Ectodermal cell (in vitro differentiated cells): ENCODE data around the gene HIVEP2.

Source experiments
- H3K27ac ChIP-seq: 2 replicates; pipeline ENCODE4 v1.7.0; 2013; ENCODE audit warnings: mild to moderate bottlenecking, low read depth, low read length; ENCODE audit not compliant: insufficient read depth, poor library complexity, severe bottlenecking
- H3K27me3 ChIP-seq: 2 replicates; pipeline ENCODE4 v1.7.0; 2013; ENCODE audit warnings: mild to moderate bottlenecking, low read length; ENCODE audit not compliant: insufficient read depth, control insufficient read depth, poor library complexity, severe bottlenecking
- H3K36me3 ChIP-seq: one replicate; pipeline ENCODE4 v1.7.0; 2013; ENCODE audit warnings: low read length; ENCODE audit not compliant: control insufficient read depth, insufficient read depth
- H3K4me1 ChIP-seq: one replicate; pipeline ENCODE4 v1.7.0; 2013; ENCODE audit warnings: low read length; ENCODE audit not compliant: control insufficient read depth, insufficient read depth
- H3K4me3 ChIP-seq: 2 replicates; pipeline ENCODE4 v1.7.0; 2013; ENCODE audit warnings: low read depth, low read length, control low read depth; ENCODE audit not compliant: insufficient read depth
- H3K9me3 ChIP-seq: 2 replicates; pipeline ENCODE4 v1.7.0; 2013; ENCODE audit warnings: mild to moderate bottlenecking, low read length, moderate library complexity; ENCODE audit not compliant: control insufficient read depth
- WGBS, 2 experiments: methylation state at CpG; one replicate each; pipeline ENCODE4 v1.1.7; 2013; ENCODE audit warnings: missing lambda C conversion rate in 2 of 2; 5-methylcytosine and 5-hydroxymethylcytosine counted together

HIVEP2 gene

DNA sequence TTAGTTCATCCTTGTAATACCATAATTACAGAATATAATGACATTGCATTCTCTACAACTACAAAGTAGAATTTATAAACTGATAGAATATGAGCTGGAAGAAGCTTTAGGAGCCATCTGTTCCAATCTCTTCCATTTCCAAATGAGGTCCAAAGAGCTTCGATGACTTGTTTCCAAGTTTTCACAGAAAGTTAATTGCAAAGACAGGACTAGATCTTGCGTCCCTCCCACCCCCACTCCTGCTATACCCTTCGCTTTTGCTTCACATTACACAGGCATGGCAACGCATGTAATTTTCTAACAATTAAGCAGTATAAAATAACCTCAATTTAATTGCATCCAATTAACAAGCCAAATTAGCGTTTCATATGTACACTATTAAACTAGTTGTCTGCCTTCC, 7.0 kb downstream of the HIVEP2 start:
- no peaks in the 10 kb centered on the region for H3K36me3 ChIP-seq
- no peaks in the 10 kb centered on the region for H3K9me3 ChIP-seq
- H3K4me3 ChIP-seq, result no peak overlapping the region
- H3K4me1 ChIP-seq, result no peaks in the 10 kb centered on the region
- no peak overlapping the region for H3K27ac ChIP-seq
- 95 to 96% methylated on average over 5 of the region's 5 CpGs for WGBS, 2 experiments
- H3K27me3 ChIP-seq, result no peaks in the 10 kb centered on the region

DNA sequence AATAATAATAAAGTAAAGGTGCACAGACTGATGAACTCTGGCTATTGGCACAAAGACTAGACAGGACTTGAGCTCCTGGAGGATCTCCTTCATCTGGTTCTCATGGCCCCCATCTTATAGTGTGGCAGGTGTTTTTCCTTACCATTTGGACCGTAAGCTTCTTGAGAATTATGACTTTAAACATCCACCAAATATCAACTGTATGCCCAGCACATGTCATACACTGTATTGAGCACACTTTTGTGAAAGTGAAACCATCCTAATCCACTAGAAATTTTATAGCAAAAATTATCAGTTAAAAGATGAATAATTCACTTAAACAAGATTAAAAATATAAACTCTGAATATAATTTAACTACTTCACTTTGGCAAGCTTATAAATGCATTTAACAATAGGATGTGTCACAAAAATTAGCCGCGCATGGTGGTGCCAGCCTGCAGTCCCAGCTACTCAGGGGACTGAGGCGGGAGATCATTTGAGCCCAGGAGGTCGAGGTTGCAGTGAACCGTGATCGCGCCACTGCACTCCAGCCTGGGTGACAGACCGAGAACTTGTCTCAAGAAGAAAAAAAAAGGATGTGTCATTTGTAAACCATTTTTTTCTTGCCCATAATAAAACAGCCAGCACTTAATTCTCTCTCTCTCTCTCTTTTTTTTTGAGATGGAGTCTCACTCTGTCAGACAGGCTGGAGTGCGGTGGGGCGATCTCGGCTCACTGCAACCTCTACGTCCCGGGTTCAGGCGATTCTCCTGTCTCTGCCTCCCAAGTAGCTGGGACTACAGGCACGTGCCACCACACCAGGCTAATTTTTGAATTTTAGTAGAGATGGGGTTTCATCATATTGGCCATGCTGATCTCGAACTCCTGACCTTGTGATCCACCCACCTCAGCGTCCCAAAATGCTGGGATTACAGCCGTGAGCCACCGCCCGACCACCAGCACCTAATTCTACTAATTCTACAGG, 9.1 kb downstream of the HIVEP2 start:
- Histone ChIP-seq H3K27ac (no peak overlapping the region), H3K9me3 (no peaks in the 10 kb centered on the region), H3K4me3 (no peak overlapping the region), H3K27me3 (no peaks in the 10 kb centered on the region), H3K4me1 (no peaks in the 10 kb centered on the region), H3K36me3 (no peaks in the 10 kb centered on the region)
- WGBS, 2 experiments, result 95% methylated on average over 20 to 21 of the region's 21 CpGs

DNA sequence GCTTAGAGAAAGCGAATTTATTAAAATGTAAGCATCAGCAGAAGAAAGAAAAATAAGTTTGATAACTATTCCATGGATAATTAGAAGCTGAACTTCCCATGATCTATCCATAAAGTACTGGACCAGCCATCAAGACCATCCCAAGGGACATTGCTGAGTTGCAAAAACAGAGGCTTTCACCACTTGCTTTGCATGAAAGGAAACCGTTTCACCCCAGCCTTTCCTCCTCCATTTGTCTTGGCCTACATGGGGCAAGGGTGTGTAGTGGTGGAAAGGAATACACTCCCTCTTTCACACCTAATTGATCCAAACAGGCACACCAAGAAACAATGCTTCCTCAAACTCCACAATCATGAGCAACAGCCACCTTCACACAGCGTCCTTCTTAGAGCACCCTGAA, 10.4 kb downstream of the HIVEP2 start:
- Histone ChIP-seq H3K4me3 (no peak overlapping the region), H3K36me3 (no peaks in the 10 kb centered on the region), H3K27ac (no peak overlapping the region), H3K9me3 (no peaks in the 10 kb centered on the region), H3K27me3 (no peaks in the 10 kb centered on the region), H3K4me1 (no peaks in the 10 kb centered on the region)
- 88 to 90% methylated on average over 1 to 3 of the region's 3 CpGs for WGBS, 2 experiments

DNA sequence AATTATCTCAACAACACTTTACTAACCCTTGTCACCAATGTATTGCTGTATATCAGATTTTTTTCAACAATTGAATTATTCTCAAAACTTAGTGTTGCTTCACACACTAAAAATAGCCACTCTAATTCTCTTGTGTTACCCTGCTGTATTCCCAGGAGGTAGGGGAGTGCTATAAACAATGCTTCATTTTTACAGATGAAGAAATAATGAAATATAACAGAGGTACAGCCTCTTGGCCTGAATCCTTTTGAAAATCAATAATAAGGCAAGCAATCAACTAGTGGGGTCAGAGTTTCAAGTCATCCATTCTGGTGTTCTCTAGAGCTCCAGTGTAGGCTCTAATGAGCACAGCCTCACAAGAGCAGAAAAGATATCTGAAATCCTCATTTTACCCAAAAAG, 10.9 kb downstream of the HIVEP2 start:
- no peak overlapping the region for H3K4me3 ChIP-seq
- H3K27me3 ChIP-seq, result peaks cover under 1% of the 10 kb centered on the region
- H3K36me3 ChIP-seq, result no peaks in the 10 kb centered on the region
- no peaks in the 10 kb centered on the region for H3K4me1 ChIP-seq
- no peak overlapping the region for H3K27ac ChIP-seq
- H3K9me3 ChIP-seq, result no peaks in the 10 kb centered on the region

DNA sequence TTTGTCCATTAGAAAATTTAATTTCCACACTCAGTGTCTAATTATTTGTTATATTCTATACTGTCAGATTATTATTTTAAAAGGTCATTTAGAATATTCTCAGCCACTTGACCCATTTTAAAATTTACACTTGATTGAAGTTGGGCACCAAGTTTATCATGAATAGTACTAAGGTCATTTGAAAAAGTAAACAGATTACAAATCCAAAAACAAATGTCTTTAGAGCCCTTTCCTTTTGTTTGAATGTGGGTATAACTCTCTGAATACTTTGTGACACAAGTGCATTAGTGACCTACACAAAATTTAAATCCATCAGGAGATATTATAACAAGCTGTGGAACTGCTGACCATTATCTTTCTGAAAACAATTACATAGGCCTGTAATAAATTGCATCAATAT, 11.3 kb downstream of the HIVEP2 start:
- Histone ChIP-seq H3K4me1 (no peaks in the 10 kb centered on the region), H3K36me3 (no peaks in the 10 kb centered on the region), H3K9me3 (no peaks in the 10 kb centered on the region), H3K4me3 (no peak overlapping the region), H3K27me3 (peaks cover 4% of the 10 kb centered on the region), H3K27ac (no peak overlapping the region)

DNA sequence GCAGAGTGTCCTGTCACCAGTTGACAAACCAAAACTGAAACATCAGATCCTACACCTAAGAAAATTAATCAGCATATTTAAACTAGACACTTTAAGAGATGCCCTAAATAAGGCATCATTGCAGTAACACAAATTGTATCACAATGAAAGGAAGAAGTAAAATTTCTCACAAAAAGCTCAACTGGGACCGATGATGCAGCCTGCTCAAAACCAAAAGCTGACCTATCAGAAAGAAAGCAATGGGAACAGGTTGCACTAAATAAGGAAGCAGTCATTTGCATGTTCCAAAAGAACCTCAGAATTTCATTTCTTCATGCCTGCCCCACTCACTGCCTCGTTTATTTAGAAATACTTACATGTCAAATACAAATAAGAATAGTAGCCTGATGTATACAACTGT, 12.1 kb downstream of the HIVEP2 start:
- Histone ChIP-seq H3K27me3 (peaks cover 12% of the 10 kb centered on the region), H3K9me3 (no peaks in the 10 kb centered on the region), H3K27ac (no peak overlapping the region), H3K4me1 (no peaks in the 10 kb centered on the region), H3K36me3 (no peaks in the 10 kb centered on the region), H3K4me3 (no peak overlapping the region)
- WGBS, 2 experiments, result 87 to 94% methylated on average over 1 to 2 of the region's 2 CpGs

DNA sequence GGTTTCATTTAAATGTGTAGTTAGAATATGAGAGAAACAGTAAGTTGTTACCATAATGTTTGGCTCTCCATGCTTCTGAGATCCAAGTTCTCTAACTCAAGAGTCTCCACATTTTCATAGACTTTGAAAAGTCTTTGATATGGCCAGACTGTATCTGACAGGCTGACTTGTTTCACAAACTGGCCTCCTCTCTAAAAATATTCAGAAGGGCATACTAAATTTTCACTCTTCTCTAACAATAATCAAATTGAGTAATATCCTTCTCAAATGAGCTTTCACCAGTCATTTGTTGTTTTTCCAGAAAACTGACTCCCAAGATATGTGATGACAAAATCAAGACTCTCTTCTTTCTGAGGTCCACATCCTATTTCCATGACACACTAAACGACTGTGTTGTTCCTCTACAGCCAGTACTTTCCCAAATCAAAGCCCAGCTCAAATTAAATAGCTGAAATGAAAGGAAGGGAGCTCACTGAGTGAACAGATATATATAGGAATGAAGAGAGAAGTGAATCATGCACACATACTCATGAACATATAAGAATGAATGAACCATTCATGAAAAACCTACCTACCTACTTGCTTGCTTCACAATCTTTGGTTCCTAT, 15.1 kb downstream of the HIVEP2 start:
- H3K9me3 ChIP-seq, result no peaks in the 10 kb centered on the region
- H3K27ac ChIP-seq, result no peak overlapping the region
- H3K4me1 ChIP-seq, result peaks cover 3% of the 10 kb centered on the region
- no peak overlapping the region for H3K4me3 ChIP-seq
- 88% methylated on average over 1 of the region's 1 CpG; no CpG with 5 or more reads in 1 of the 2 experiments for WGBS, 2 experiments
- peaks cover 33% of the 10 kb centered on the region for H3K27me3 ChIP-seq
- no peaks in the 10 kb centered on the region for H3K36me3 ChIP-seq

DNA sequence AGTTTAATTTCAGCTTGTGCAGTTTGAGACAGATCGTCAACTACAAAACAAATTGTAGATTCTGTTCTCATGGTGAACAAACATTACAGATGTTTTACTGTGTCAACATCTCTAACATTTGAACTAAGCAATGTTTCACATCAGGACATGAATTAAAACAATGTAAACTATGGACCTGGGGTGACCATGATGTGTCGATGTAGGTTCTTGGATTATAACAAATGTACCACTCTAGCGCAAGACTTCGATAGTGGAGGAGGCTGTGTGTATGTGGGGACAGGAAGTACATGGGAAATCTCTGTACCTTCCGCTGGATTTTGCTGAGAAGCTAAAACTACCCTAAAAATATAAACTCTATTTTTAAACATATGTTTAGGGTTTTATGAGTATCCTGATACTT, 17.1 kb downstream of the HIVEP2 start:
- Histone ChIP-seq H3K9me3 (no peaks in the 10 kb centered on the region), H3K27me3 (peaks cover 33% of the 10 kb centered on the region), H3K27ac (no peak overlapping the region), H3K4me3 (no peak overlapping the region), H3K36me3 (no peaks in the 10 kb centered on the region), H3K4me1 (peaks cover 3% of the 10 kb centered on the region)
- 91 to 93% methylated on average over 4 of the region's 5 CpGs for WGBS, 2 experiments

DNA sequence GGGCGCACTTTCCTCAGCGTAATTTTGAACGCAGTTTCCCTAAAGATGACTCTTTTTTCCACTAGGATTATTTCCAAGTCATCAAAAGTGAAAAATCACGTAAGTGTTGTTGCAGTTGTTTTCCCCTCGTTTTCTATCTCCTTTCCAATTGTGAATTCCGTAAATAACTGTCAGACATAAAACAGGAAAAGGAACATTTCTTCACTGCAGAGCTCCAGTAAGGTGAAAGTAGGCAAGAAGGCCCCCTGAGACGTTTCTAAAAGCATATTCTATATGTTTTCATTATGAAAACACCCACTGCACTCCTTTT, 17.8 kb downstream of the HIVEP2 start:
- WGBS, 2 experiments, result 5 to 8% methylated on average over 7 of the region's 7 CpGs
- no peak overlapping the region for H3K27ac ChIP-seq
- H3K9me3 ChIP-seq, result no peaks in the 10 kb centered on the region
- peak overlapping the region; percentile 57 for H3K4me3 ChIP-seq
- no peaks in the 10 kb centered on the region for H3K36me3 ChIP-seq
- H3K27me3 ChIP-seq, result peaks cover 33% of the 10 kb centered on the region
- peaks cover 3% of the 10 kb centered on the region for H3K4me1 ChIP-seq

DNA sequence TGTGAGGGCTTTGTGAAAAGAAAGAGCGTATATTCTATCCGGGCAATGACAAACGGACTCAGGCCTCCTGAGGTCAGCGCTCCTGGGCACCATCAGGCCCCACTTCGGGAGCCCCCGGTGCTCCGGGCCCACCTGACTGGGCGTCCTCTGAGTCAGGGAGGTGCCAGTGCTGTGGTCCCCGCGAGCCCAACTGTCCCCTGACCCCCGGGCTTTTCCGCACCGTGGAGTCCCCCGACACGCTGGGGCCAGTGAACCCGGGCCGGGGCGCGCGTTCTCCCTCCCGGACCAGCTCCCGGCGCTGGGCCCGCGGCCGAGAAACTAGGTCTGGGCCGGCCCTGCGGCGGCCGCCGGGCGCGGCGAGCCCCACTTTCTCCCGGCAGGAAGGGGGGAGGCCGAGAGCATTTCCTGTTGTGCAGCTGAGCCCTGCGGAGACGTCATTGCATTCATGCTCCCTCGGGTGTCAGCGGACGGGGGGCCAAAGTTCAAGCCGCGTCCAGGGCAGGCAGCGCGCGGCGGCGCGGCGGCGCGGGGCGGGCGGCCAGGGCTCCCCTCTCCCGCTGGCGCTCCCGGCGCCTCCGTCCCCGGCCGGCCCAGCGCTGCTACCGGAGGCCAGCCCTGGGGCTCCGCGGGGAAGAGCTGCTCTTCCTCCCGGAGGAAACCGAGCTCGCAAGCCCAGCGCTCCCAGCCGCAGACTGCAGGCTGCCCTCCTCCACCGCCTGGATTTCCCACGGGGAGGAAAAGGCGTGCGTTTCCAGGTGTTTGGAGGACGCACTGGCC, 18.3 kb downstream of the HIVEP2 start:
- Histone ChIP-seq H3K4me3 (peak overlapping the region; percentile 57), H3K4me1 (peaks cover 3% of the 10 kb centered on the region), H3K36me3 (no peaks in the 10 kb centered on the region), H3K27ac (peak overlapping the region; percentile 28), H3K9me3 (no peaks in the 10 kb centered on the region), H3K27me3 (peaks cover 33% of the 10 kb centered on the region)
- WGBS, 2 experiments, result 1% methylated on average over 75 of the region's 75 CpGs
